HFFc6 (cell line): Measurements from ENCODE around the gene HGS. TPM values are rescaled to one million over a fixed set of nuclear protein-coding genes. Genes with fewer than 3 reads are reported as not detected.

Experiments
- DNase-seq: peaks from one replicate; pipeline ENCODE4 v3.0.0-alpha.2; 2018
- H3K27ac Mint-ChIP-seq: 2 replicates; pipeline ENCODE4 v1.8.0; 2020; ENCODE audit warnings: mild to moderate bottlenecking, mixed read lengths
- H3K27me3 Mint-ChIP-seq: 2 replicates; pipeline ENCODE4 v1.8.0; 2021; ENCODE audit warnings: mild to moderate bottlenecking, moderate library complexity, mixed read lengths; ENCODE audit not compliant: insufficient read depth
- H3K36me3 Mint-ChIP-seq: 2 replicates; pipeline ENCODE4 v1.8.0; 2021; ENCODE audit warnings: low read depth, mixed read lengths
- H3K4me1 Mint-ChIP-seq: 2 replicates; pipeline ENCODE4 v1.8.0; 2020; ENCODE audit warnings: low read depth, mixed read lengths
- H3K4me3 Mint-ChIP-seq: 2 replicates; pipeline ENCODE4 v1.8.0; 2020; ENCODE audit warnings: mild to moderate bottlenecking, moderate library complexity, mixed read lengths
- H3K9me3 Mint-ChIP-seq: 2 replicates; pipeline ENCODE4 v1.8.0; 2020; ENCODE audit warnings: mild to moderate bottlenecking, mixed read lengths
- total RNA-seq, 6 experiments: library from RNA; stranded (reverse); fragmentation: NEBNext Ultra II Directional; extraction: Animal tissue kit (Norgen Biotek cat#: 25700); gene quantifications; 2 replicates in 1 of 6; 3 replicates in 5 of 6; pipeline ENCODE4 v1.2.3, GENCODE V29; 2021
- TF ChIP-seq, protein P1 (sequence below): fragments of 200-600 bp; sonication (generic); IDR thresholded peaks from 2 replicates; pipeline ENCODE4 v1.5.0; 2021; ENCODE audit warnings: antibody characterized with exemption, mild to moderate bottlenecking

The HGS gene
- total RNA-seq, 6 experiments from 2014 or later: 106 to 127 (median 116) TPM

DNA sequence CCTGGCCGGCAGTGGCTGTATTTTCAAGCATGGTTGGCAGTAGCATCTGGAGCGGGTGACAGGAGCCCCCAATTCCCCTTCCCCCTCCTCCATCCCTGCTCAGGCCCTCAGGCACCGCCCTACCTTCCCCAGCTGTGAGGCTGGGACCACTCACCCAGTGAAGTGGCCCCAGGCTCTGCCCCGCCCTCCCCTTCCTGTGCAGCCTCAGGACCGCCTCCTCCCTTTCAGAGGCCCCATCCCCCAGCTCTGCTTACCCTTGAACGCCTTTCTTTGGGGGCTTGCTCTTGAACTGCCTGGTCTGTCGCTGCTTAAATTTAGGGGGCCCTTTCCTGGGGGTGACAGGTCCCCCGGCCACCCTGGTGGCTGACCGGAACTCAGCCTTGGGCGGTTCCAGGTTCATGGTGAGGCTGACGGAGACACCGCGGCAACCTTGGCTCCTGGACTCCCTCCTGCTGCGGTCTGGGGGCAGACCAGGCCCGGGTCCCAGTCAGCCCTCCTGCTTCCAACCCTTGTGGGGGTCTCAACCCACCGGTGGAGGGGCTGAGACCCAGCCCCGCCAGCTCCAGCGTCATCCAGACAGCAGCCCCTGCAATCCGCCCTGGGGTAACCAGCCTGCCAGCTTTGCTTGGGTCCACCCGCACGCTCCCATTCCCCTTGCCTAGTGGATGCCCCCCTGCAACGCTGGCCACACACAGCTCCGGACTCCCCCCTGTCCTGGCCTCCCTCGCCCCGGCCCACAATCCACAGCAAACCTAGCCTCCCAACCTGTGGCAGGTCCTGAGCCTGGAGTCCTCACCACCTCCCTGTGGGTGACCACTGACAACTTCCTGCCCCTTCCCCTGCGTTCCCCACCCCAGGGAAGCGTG, 30.7 kb upstream of the HGS start:
- Mint-ChIP-seq H3K4me3 (no peak overlapping the region), H3K9me3 (peaks cover 10% of the 10 kb centered on the region), H3K36me3 (peaks cover 4% of the 10 kb centered on the region; the same call in 1 of the 2 replicates), H3K27me3 (peaks cover 13% of the 10 kb centered on the region), H3K27ac (no peak overlapping the region), H3K4me1 (peaks cover 9% of the 10 kb centered on the region)
- TF ChIP-seq, protein P1, sequence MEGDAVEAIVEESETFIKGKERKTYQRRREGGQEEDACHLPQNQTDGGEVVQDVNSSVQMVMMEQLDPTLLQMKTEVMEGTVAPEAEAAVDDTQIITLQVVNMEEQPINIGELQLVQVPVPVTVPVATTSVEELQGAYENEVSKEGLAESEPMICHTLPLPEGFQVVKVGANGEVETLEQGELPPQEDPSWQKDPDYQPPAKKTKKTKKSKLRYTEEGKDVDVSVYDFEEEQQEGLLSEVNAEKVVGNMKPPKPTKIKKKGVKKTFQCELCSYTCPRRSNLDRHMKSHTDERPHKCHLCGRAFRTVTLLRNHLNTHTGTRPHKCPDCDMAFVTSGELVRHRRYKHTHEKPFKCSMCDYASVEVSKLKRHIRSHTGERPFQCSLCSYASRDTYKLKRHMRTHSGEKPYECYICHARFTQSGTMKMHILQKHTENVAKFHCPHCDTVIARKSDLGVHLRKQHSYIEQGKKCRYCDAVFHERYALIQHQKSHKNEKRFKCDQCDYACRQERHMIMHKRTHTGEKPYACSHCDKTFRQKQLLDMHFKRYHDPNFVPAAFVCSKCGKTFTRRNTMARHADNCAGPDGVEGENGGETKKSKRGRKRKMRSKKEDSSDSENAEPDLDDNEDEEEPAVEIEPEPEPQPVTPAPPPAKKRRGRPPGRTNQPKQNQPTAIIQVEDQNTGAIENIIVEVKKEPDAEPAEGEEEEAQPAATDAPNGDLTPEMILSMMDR: no peak
- no peak for DNase-seq

- DNase-seq: no peak
Measured at GRCh38 chr17:81655378-81656117, 28.3 kb upstream of the HGS start.

DNA sequence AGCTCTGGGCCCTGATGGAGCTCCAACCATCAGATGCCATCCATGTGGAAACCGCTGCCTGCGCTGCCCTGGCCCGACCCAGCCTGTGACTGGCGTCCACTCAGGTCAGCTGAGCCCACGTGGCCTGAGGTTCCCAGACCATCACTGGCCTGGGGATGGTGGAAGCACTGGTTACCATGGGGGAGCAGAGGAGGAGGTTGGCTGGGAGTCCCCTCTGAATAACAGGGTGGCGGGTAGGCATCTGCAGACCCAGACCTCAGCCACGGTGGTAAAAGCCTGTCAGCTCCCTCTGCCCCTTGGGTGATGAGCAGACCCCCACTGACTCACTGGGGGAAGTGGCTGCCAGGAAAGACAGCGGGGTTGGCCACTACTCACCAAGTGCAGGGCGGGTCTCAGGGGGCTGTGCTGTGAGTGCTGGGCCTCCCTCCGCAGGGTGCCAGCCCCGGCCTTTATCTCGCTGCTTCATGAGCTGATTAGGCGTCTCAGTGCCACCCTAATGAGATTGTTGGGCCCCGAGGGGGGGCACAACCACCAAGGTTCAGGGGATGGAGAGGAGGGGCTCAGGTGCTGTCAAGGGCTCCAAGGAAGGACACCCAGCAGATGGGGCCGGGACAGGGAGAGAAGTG, 27.6 kb upstream of the HGS start, which contains the start of gene PDE6G:
PDE6G (minus strand) TSS at position 425 of the 626 bp plus-strand sequence. CDS start 3,237 bp downstream, outside the sequence.
- Mint-ChIP-seq H3K4me3 (no peak within 1 kb of the TSS), H3K27me3 (peaks cover 3% of the 10 kb centered on the region; the same call in 1 of the 2 replicates), H3K36me3 (no peaks in the 10 kb centered on the region), H3K9me3 (no peaks in the 10 kb centered on the region), H3K4me1 (peaks cover 8% of the 10 kb centered on the region), H3K27ac (no peak within 1 kb of the TSS)
- TF ChIP-seq, protein P1: no peak
- no peak for DNase-seq

More at GRCh38 chr17:81655378-81656117, 28.3 kb upstream of the HGS start:
- peaks cover 1% of the 10 kb centered on the region; the same call in 1 of the 2 replicates for H3K27me3 Mint-ChIP-seq
- H3K36me3 Mint-ChIP-seq: no peaks in the 10 kb centered on the region
- H3K27ac Mint-ChIP-seq: no peak overlapping the region
- H3K9me3 Mint-ChIP-seq: no peaks in the 10 kb centered on the region
- TF ChIP-seq, protein P1: no peak
- H3K4me1 Mint-ChIP-seq: peaks cover 9% of the 10 kb centered on the region
- H3K4me3 Mint-ChIP-seq: no peak overlapping the region

GRCh38 chr17:81656835-81657234, 27.0 kb upstream of the HGS start:
- no peaks in the 10 kb centered on the region for H3K36me3 Mint-ChIP-seq

GRCh38 chr17:81659038-81659437, 24.8 kb upstream of the HGS start:
- no peak overlapping the region for H3K27ac Mint-ChIP-seq
- H3K4me1 Mint-ChIP-seq: no peaks in the 10 kb centered on the region
- H3K36me3 Mint-ChIP-seq: no peaks in the 10 kb centered on the region
- H3K9me3 Mint-ChIP-seq: no peaks in the 10 kb centered on the region
- TF ChIP-seq, protein P1: no peak
- no peak for DNase-seq
- no peak overlapping the region for H3K4me3 Mint-ChIP-seq
- H3K27me3 Mint-ChIP-seq: peaks cover 2% of the 10 kb centered on the region

More at GRCh38 chr17:81656835-81657234, 27.0 kb upstream of the HGS start:
- Mint-ChIP-seq H3K4me3 (no peak overlapping the region), H3K27ac (no peak overlapping the region), H3K9me3 (no peaks in the 10 kb centered on the region), H3K4me1 (peaks cover 2% of the 10 kb centered on the region), H3K27me3 (peaks cover 3% of the 10 kb centered on the region; the same call in 1 of the 2 replicates)
- TF ChIP-seq, protein P1: no peak
- no peak for DNase-seq
